ENCODE results near the gene CARNS1. TPM values are rescaled to one million over a fixed set of nuclear protein-coding genes. Genes with fewer than 3 reads are reported as not detected.
"Not testable (repeated sequence)": the region's sequence is repeated elsewhere in the genome, so short reads cannot be mapped to it uniquely, and the experiment has no call there.

Gene CARNS1
- total RNA-seq, 1 experiment from 2014 or later, result 1.3 TPM

- TF ChIP-seq, protein P1, sequence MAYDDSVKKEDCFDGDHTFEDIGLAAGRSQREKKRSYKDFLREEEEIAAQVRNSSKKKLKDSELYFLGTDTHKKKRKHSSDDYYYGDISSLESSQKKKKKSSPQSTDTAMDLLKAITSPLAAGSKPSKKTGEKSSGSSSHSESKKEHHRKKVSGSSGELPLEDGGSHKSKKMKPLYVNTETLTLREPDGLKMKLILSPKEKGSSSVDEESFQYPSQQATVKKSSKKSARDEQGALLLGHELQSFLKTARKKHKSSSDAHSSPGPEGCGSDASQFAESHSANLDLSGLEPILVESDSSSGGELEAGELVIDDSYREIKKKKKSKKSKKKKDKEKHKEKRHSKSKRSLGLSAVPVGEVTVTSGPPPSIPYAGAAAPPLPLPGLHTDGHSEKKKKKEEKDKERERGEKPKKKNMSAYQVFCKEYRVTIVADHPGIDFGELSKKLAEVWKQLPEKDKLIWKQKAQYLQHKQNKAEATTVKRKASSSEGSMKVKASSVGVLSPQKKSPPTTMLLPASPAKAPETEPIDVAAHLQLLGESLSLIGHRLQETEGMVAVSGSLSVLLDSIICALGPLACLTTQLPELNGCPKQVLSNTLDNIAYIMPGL (CRISPR knock-in tag; IDR thresholded peaks at IDR 0.05), result 0 out of 2 replicates have a peak, but pooled peaks have one; percentile 3
- no peak for TF ChIP-seq ZBTB43 (CRISPR knock-in tag; IDR thresholded peaks at IDR 0.05)
- 0 out of 2 replicates have a peak, but pooled peaks have one; percentile 11 for TF ChIP-seq ZNF232 (CRISPR knock-in tag; IDR thresholded peaks at IDR 0.05)
- TF ChIP-seq ZNF138 (CRISPR knock-in tag; conservative IDR thresholded peaks at IDR 0.05), result no peak
- 0 out of 2 replicates have a peak, but pooled peaks cover 4% of the 10 kb centered on the region for H3K27me3 Mint-ChIP-seq (ENCODE audit: low read depth)
- peaks cover 23% of the 10 kb centered on the region for H3K4me1 Mint-ChIP-seq
- DNase-seq (ENCODE audit: low spot score) (no peak), ATAC-seq (no peak; the same call in 1 of the 2 replicates)
- no peaks in the 10 kb centered on the region for H3K36me3 Mint-ChIP-seq
- H3K4me3 Mint-ChIP-seq, result peak overlapping the region; percentile 79
- POLR2A ChIA-PET, result interaction anchor here (0.6 to 1.1 kb wide), 4 partner anchors 91 to 1163 kb away, joined by 3 to 4 read pairs (median 3); partner anchors contain the start of gene POLD4
- CTCF ChIA-PET, result interaction anchor here (1.0 kb wide), 2 partner anchors 64 to 114 kb away, joined by 3 to 4 read pairs; partner anchors contain the start of gene PPP1CA
- H3K27ac Mint-ChIP-seq, result peak overlapping the region; percentile 63
- no peaks in the 10 kb centered on the region for H3K9me3 Mint-ChIP-seq
These were observed 49.7 kb downstream of the CARNS1 start for GRCh38 chr11:67465189-67465510.

- not testable (repeated sequence) for ATAC-seq
- POLR2A ChIA-PET, result interaction anchor here (0.6 to 1.1 kb wide), 4 partner anchors 92 to 1164 kb away, joined by 3 to 4 read pairs (median 3); partner anchors contain the start of gene POLD4
These were observed 50.1 kb downstream of the CARNS1 start for GRCh38 chr11:67465530-67465929.

GRCh38 chr11:67466367-67466766 is 50.9 kb downstream of the CARNS1 start:
- Mint-ChIP-seq H3K36me3 (no peaks in the 10 kb centered on the region), H3K9me3 (no peaks in the 10 kb centered on the region), H3K27me3 (ENCODE audit: low read depth) (peaks cover 3% of the 10 kb centered on the region; the same call in 1 of the 2 replicates), H3K4me1 (peaks cover 23% of the 10 kb centered on the region), H3K4me3 (no peak overlapping the region), H3K27ac (no peak overlapping the region)
- POLR2A ChIA-PET, result no interaction called here
- ATAC-seq (no peak), DNase-seq (ENCODE audit: low spot score) (no peak)
- CTCF ChIA-PET, result no interaction called here
- TF ChIP-seq ZNF396 (CRISPR knock-in tag; IDR thresholded peaks at IDR 0.05; ENCODE audit: borderline replicate concordance) (no peak), ZNF138 (CRISPR knock-in tag; conservative IDR thresholded peaks at IDR 0.05) (no peak), GRHL2 (CRISPR knock-in tag; IDR thresholded peaks at IDR 0.05; ENCODE audit: insufficient replicate concordance, severe bottlenecking) (no peak), TEAD4 (CRISPR knock-in tag; IDR thresholded peaks at IDR 0.05) (no peak), CREB1 (CRISPR knock-in tag; IDR thresholded peaks at IDR 0.05) (no peak), AFF4 (CRISPR knock-in tag; IDR thresholded peaks at IDR 0.05; ENCODE audit: borderline replicate concordance) (no peak), ZBTB21 (CRISPR knock-in tag; IDR thresholded peaks at IDR 0.05; ENCODE audit: borderline replicate concordance) (no peak), USF2 (CRISPR knock-in tag; IDR thresholded peaks at IDR 0.05) (no peak), ZNF671 (CRISPR knock-in tag; IDR thresholded peaks at IDR 0.05) (no peak), RELA (CRISPR knock-in tag; IDR thresholded peaks at IDR 0.05; ENCODE audit: borderline replicate concordance) (no peak), ZNF219 (CRISPR knock-in tag; IDR thresholded peaks at IDR 0.05; ENCODE audit: borderline replicate concordance) (no peak)
- TF ChIP-seq, protein P2, sequence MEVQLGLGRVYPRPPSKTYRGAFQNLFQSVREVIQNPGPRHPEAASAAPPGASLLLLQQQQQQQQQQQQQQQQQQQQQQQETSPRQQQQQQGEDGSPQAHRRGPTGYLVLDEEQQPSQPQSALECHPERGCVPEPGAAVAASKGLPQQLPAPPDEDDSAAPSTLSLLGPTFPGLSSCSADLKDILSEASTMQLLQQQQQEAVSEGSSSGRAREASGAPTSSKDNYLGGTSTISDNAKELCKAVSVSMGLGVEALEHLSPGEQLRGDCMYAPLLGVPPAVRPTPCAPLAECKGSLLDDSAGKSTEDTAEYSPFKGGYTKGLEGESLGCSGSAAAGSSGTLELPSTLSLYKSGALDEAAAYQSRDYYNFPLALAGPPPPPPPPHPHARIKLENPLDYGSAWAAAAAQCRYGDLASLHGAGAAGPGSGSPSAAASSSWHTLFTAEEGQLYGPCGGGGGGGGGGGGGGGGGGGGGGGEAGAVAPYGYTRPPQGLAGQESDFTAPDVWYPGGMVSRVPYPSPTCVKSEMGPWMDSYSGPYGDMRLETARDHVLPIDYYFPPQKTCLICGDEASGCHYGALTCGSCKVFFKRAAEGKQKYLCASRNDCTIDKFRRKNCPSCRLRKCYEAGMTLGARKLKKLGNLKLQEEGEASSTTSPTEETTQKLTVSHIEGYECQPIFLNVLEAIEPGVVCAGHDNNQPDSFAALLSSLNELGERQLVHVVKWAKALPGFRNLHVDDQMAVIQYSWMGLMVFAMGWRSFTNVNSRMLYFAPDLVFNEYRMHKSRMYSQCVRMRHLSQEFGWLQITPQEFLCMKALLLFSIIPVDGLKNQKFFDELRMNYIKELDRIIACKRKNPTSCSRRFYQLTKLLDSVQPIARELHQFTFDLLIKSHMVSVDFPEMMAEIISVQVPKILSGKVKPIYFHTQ (CRISPR knock-in tag; IDR thresholded peaks at IDR 0.05), result no peak
- TF ChIP-seq, protein P3, sequence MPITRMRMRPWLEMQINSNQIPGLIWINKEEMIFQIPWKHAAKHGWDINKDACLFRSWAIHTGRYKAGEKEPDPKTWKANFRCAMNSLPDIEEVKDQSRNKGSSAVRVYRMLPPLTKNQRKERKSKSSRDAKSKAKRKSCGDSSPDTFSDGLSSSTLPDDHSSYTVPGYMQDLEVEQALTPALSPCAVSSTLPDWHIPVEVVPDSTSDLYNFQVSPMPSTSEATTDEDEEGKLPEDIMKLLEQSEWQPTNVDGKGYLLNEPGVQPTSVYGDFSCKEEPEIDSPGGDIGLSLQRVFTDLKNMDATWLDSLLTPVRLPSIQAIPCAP (CRISPR knock-in tag; IDR thresholded peaks at IDR 0.05), result no peak

More at GRCh38 chr11:67465530-67465929, 50.1 kb downstream of the CARNS1 start:
- CTCF ChIA-PET, result interaction anchor here (1.0 kb wide), 2 partner anchors 64 to 114 kb away, joined by 3 to 4 read pairs; partner anchors contain the start of gene PPP1CA
- H3K9me3 Mint-ChIP-seq; H3K27me3 Mint-ChIP-seq (ENCODE audit: low read depth); H3K36me3 Mint-ChIP-seq; DNase-seq (ENCODE audit: low spot score): not testable (repeated sequence)
- Mint-ChIP-seq H3K4me3 (peak overlapping the region; percentile 79), H3K27ac (peak overlapping the region; percentile 63), H3K4me1 (peaks cover 23% of the 10 kb centered on the region)

All from WTC11 (cell line).